KMS-11 (cell line): ENCODE measurements around the gene THG1L.
A peak's percentile ranks its signal among the peaks of the same experiment; 100 is the strongest.

ENCODE experiments used
- H2AFZ ChIP-seq: fragments of 200-600 bp; sonication (generic); 2 replicates; pipeline ENCODE4 v1.6.1; 2016; ENCODE audit warnings: antibody characterized with exemption, mixed run types, low read depth
- H3K27ac ChIP-seq: fragments of 200-600 bp; sonication (generic); 2 replicates; pipeline ENCODE4 v1.6.1; 2016; ENCODE audit warnings: mild to moderate bottlenecking, mixed run types
- H3K27me3 ChIP-seq: fragments of 200-600 bp; sonication (generic); 2 replicates; pipeline ENCODE4 v1.6.1; 2017; ENCODE audit warnings: mild to moderate bottlenecking, low read depth, mixed run types, moderate library complexity; ENCODE audit not compliant: insufficient read depth
- H3K36me3 ChIP-seq: fragments of 200-600 bp; sonication (generic); 2 replicates; pipeline ENCODE4 v1.6.1; 2017; ENCODE audit warnings: mild to moderate bottlenecking, mixed run types; ENCODE audit not compliant: insufficient read depth
- H3K4me1 ChIP-seq: fragments of 200-600 bp; sonication (generic); 2 replicates; pipeline ENCODE4 v1.6.1; 2016; ENCODE audit warnings: mild to moderate bottlenecking, low read depth, mixed run types; ENCODE audit not compliant: poor library complexity, severe bottlenecking
- H3K4me2 ChIP-seq: fragments of 200-600 bp; sonication (generic); 2 replicates; pipeline ENCODE4 v1.7.0; 2016; ENCODE audit warnings: mild to moderate bottlenecking, mixed run types
- H3K4me3 ChIP-seq: fragments of 200-600 bp; sonication (generic); IDR thresholded peaks from 2 replicates; pipeline ENCODE4 v1.6.1; 2017; ENCODE audit warnings: low read depth, low read length, mixed read lengths; ENCODE audit not compliant: insufficient read depth
- H3K79me2 ChIP-seq: fragments of 200-600 bp; sonication (generic); 2 replicates; pipeline ENCODE4 v1.6.1; 2016; ENCODE audit warnings: low read depth, mixed run types; ENCODE audit not compliant: insufficient read depth
- H3K9ac ChIP-seq: fragments of 200-600 bp; sonication (generic); 2 replicates; pipeline ENCODE4 v1.6.1; 2016; ENCODE audit warnings: mild to moderate bottlenecking, mixed run types
- H4K20me1 ChIP-seq: fragments of 200-600 bp; sonication (generic); 2 replicates; pipeline ENCODE4 v1.6.1; 2016; ENCODE audit warnings: mild to moderate bottlenecking, mixed run types; ENCODE audit not compliant: insufficient read depth
- TF ChIP-seq, protein P1 (sequence below): fragments of 200-600 bp; sonication (generic); conservative IDR thresholded peaks from 2 replicates; pipeline ENCODE4 v1.6.1; 2017; ENCODE audit warnings: low read depth, mild to moderate bottlenecking, antibody characterized with exemption, low read length, moderate library complexity, mixed read lengths

THG1L gene

DNA sequence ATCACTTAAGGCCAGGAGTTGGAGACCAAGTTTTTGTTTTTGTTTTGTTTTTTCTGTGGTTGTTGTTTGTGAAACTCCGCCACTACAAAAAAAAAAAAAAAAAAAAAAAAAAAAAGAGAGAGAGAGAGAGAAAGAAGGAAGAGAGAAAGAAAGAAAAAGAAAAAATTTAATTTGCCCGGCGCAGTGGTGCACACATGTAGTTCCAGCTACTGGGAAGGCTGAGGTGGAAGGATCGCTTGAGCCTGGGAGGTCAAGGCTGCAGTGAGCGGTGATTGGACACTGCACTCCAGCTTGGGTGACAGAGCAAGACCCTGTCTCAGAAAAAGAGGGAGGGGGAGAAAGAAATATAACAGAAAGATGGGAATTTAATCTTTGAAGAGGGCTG lies 902 bp downstream of the THG1L start:
- Histone ChIP-seq H3K36me3 (no peaks in the 10 kb centered on the region), H3K4me1 (peaks cover 4% of the 10 kb centered on the region), H2AFZ (peak overlapping the region; percentile 68; the same call in 1 of the 2 replicates), H3K4me2 (peak overlapping the region; percentile 69; the same call in 1 of the 2 replicates), H4K20me1 (no peaks in the 10 kb centered on the region), H3K9ac (no peak overlapping the region), H3K27ac (peak overlapping the region; percentile 60; the same call in 1 of the 2 replicates), H3K4me3 (no peak overlapping the region), H3K79me2 (no peaks in the 10 kb centered on the region), H3K27me3 (no peaks in the 10 kb centered on the region)
- TF ChIP-seq, protein P1, sequence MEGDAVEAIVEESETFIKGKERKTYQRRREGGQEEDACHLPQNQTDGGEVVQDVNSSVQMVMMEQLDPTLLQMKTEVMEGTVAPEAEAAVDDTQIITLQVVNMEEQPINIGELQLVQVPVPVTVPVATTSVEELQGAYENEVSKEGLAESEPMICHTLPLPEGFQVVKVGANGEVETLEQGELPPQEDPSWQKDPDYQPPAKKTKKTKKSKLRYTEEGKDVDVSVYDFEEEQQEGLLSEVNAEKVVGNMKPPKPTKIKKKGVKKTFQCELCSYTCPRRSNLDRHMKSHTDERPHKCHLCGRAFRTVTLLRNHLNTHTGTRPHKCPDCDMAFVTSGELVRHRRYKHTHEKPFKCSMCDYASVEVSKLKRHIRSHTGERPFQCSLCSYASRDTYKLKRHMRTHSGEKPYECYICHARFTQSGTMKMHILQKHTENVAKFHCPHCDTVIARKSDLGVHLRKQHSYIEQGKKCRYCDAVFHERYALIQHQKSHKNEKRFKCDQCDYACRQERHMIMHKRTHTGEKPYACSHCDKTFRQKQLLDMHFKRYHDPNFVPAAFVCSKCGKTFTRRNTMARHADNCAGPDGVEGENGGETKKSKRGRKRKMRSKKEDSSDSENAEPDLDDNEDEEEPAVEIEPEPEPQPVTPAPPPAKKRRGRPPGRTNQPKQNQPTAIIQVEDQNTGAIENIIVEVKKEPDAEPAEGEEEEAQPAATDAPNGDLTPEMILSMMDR: no peak

DNA sequence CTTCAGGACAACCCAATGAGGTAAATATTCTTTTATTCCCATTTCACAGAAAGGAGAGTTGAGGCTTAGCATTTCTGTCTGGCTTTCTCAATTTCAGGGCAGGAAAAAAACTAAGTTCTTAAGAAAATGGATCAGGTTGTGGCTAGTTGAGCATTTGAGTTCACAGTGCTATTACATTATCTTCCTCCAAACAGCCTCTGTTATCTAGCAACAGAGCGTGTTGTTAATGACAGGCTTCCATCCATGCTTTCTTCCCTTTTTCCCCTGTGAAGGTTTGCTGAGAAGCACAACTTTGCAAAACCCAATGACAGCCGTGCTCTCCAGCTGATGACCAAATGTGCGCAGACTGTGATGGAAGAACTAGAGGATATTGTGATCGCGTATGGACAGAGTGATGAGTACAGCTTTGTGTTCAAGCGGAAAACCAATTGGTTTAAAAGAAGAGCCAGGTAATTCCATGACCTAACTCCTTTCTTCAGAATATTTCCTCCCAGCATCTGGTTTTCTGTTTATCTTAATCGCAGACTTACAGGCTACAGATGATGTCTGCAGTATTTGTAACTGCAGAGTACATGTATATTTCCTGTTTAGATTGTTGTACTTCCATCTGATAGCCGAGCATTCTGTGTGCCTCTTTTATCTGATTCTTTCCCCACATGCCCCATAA lies 1.5 kb downstream of the THG1L start:
- H2AFZ ChIP-seq: no peak overlapping the region
- H3K4me2 ChIP-seq: no peak overlapping the region
- H3K27ac ChIP-seq: no peak overlapping the region
- H3K4me1 ChIP-seq: peaks cover 4% of the 10 kb centered on the region
- no peaks in the 10 kb centered on the region for H3K79me2 ChIP-seq
- TF ChIP-seq, protein P1: no peak
- no peak overlapping the region for H3K9ac ChIP-seq
- H3K36me3 ChIP-seq: no peaks in the 10 kb centered on the region
- H3K27me3 ChIP-seq: no peaks in the 10 kb centered on the region
- no peaks in the 10 kb centered on the region for H4K20me1 ChIP-seq
- H3K4me3 ChIP-seq: no peak overlapping the region

DNA sequence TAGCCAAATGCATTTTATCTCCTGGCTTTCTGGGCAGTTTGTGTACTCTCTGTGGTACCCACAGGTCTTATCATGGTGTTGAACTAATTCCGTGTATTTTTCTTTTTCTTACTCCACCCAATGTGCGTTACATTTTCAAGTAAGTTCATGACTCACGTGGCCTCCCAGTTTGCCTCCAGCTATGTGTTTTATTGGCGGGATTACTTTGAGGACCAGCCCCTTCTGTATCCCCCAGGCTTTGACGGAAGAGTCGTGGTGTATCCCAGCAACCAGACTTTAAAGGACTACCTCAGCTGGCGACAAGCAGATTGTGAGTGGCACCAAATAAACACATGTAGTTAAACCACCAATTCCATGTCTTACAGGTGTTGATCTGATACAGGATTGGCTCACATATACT lies 3.2 kb downstream of the THG1L start:
- H3K79me2 ChIP-seq: no peaks in the 10 kb centered on the region
- no peak overlapping the region for H3K4me3 ChIP-seq
- peaks cover 4% of the 10 kb centered on the region for H3K4me1 ChIP-seq
- TF ChIP-seq, protein P1: no peak
- no peaks in the 10 kb centered on the region for H3K27me3 ChIP-seq
- no peak overlapping the region for H3K4me2 ChIP-seq
- H2AFZ ChIP-seq: no peak overlapping the region
- H4K20me1 ChIP-seq: no peaks in the 10 kb centered on the region
- H3K36me3 ChIP-seq: no peaks in the 10 kb centered on the region
- H3K9ac ChIP-seq: no peak overlapping the region
- no peak overlapping the region for H3K27ac ChIP-seq

DNA sequence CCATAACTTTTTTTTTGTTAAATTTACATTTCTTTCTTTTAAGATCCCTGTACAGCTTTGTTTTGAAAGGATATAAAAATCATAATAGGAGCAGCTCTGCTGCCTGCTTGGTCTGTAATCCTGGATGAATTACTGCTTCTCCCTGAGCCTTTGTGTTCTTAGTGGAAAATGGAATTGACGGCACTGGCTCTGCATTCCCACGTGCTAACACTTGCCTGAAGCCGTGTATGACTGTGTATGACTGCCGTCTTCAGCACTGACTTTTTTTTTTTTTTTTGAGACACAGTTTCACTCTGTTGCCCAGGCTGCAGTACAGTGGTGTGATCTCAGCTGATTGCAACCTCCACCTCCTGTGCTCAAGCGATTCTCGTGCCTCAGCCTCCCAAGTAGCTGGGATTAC lies 4.8 kb downstream of the THG1L start:
- H3K9ac ChIP-seq: no peak overlapping the region
- H3K27ac ChIP-seq: no peak overlapping the region
- no peaks in the 10 kb centered on the region for H4K20me1 ChIP-seq
- no peak overlapping the region for H3K4me3 ChIP-seq
- no peaks in the 10 kb centered on the region for H3K27me3 ChIP-seq
- H3K4me1 ChIP-seq: no peaks in the 10 kb centered on the region
- no peak overlapping the region for H2AFZ ChIP-seq
- TF ChIP-seq, protein P1: no peak
- H3K36me3 ChIP-seq: no peaks in the 10 kb centered on the region
- H3K4me2 ChIP-seq: no peak overlapping the region
- H3K79me2 ChIP-seq: no peaks in the 10 kb centered on the region
